ENCODE results near the gene EFCAB11. TPM values are rescaled to one million over a fixed set of nuclear protein-coding genes. Genes with fewer than 3 reads are reported as not detected.

The EFCAB11 gene
- total RNA-seq, 2 donors from 2014 or later = 3.1 to 8.9 TPM

DNA sequence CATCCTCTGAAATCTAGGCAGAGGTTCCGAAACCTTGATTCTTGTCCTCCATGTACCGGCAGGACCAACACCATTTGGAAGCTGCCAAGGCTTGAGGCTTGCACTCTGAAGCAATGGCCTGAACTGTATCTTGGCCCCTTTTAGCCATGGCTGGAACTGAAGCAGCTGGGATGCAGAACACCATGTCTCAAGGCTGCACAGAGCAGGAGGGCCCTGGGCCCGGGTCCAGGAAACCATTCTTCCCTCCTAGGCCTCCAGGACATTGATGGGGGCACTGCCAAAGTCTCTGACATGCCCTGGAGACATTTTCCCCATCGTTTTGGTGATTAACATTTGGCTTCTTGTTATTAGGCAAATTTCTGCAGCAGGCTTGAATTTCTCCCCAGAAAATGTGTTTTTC is 198.7 kb downstream of the EFCAB11 start:
- DNase-seq (ENCODE audit: low spot score) = no peak
- no peak overlapping the region for H3K4me3 ChIP-seq
- H3K27ac ChIP-seq = no peak overlapping the region
- no peak for ATAC-seq (ENCODE audit: insufficient number of reproducible peaks, low FRiP score, low read depth)
- H3K36me3 ChIP-seq = no peaks in the 10 kb centered on the region
- no peaks in the 10 kb centered on the region for H3K9me3 ChIP-seq
- no peaks in the 10 kb centered on the region for H3K4me1 ChIP-seq (ENCODE audit: control insufficient read depth in 1 of 2, low read depth in 2 of 2)
- no peaks in the 10 kb centered on the region for H3K27me3 ChIP-seq (replicated peaks; ENCODE audit: insufficient read depth)
- TF ChIP-seq, protein P1, sequence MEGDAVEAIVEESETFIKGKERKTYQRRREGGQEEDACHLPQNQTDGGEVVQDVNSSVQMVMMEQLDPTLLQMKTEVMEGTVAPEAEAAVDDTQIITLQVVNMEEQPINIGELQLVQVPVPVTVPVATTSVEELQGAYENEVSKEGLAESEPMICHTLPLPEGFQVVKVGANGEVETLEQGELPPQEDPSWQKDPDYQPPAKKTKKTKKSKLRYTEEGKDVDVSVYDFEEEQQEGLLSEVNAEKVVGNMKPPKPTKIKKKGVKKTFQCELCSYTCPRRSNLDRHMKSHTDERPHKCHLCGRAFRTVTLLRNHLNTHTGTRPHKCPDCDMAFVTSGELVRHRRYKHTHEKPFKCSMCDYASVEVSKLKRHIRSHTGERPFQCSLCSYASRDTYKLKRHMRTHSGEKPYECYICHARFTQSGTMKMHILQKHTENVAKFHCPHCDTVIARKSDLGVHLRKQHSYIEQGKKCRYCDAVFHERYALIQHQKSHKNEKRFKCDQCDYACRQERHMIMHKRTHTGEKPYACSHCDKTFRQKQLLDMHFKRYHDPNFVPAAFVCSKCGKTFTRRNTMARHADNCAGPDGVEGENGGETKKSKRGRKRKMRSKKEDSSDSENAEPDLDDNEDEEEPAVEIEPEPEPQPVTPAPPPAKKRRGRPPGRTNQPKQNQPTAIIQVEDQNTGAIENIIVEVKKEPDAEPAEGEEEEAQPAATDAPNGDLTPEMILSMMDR (IDR thresholded peaks at IDR 0.05) = no peak

DNA sequence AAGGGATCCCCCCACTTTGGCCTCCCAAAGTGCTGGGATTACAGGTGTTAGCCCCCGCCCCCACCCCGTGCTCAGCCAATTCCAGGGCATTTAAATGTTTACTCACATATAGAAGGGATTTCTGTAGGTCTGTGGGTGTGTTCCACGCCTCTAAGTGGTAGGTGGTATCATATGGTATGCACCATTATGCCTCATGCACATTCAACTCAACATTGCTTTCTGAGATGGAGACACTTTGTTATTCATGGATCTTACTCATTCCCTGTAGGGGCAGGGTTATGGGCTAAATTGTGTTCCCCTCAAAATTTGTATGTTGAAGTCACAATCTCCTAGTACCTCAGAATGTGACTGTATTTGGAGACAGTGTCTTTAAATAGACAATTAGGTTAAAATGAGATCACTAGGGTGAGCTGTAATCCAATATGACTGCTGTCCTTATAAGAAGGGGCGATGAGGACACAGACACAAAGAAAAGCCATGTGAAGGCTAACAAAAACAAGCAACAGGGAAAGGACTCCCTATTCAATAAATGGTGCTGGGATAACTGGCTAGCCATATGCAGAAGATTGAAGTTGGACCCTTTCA is 200.6 kb downstream of the EFCAB11 start:
- ATAC-seq (ENCODE audit: insufficient number of reproducible peaks, low FRiP score, low read depth) (no peak), DNase-seq (ENCODE audit: low spot score) (no peak)
- TF ChIP-seq, protein P1 (IDR thresholded peaks at IDR 0.05) = no peak
- no peaks in the 10 kb centered on the region for H3K27me3 ChIP-seq (replicated peaks; ENCODE audit: insufficient read depth)
- H3K4me3 ChIP-seq = no peak overlapping the region
- H3K9me3 ChIP-seq = no peaks in the 10 kb centered on the region
- H3K4me1 ChIP-seq (ENCODE audit: control insufficient read depth in 1 of 2, low read depth in 2 of 2) = no peaks in the 10 kb centered on the region
- no peak overlapping the region for H3K27ac ChIP-seq
- no peaks in the 10 kb centered on the region for H3K36me3 ChIP-seq

DNA sequence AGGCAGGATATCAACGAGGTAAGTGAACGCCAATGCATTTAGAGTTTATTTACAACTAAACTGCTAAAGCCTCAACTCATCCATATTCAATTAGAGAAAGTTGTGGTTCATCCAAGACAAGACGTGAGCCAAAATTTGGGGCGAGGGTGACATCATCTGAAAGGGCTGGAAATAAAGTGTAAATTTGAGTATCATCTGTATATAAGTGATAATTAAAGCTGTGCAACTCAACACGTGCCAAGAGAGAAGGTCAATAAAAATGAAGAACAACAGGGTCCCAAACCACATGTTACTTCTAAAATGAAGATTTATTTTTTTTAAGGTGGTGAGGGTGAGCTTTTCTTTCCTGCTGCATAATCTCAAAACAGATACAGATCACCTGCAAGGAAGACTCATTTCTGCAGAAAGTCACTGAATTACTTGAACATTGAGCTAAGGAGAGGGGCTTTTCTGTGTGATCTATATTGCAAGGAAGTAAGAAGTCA is 203.6 kb downstream of the EFCAB11 start:
- Histone ChIP-seq H3K27ac (no peak overlapping the region), H3K9me3 (no peaks in the 10 kb centered on the region), H3K4me1 (ENCODE audit: control insufficient read depth in 1 of 2, low read depth in 2 of 2) (no peaks in the 10 kb centered on the region), H3K4me3 (no peak overlapping the region), H3K36me3 (no peaks in the 10 kb centered on the region), H3K27me3 (replicated peaks; ENCODE audit: insufficient read depth) (no peaks in the 10 kb centered on the region)
- ATAC-seq (ENCODE audit: insufficient number of reproducible peaks, low FRiP score, low read depth) = no peak
- TF ChIP-seq, protein P1 (IDR thresholded peaks at IDR 0.05) = no peak
- DNase-seq (ENCODE audit: low spot score) = no peak

DNA sequence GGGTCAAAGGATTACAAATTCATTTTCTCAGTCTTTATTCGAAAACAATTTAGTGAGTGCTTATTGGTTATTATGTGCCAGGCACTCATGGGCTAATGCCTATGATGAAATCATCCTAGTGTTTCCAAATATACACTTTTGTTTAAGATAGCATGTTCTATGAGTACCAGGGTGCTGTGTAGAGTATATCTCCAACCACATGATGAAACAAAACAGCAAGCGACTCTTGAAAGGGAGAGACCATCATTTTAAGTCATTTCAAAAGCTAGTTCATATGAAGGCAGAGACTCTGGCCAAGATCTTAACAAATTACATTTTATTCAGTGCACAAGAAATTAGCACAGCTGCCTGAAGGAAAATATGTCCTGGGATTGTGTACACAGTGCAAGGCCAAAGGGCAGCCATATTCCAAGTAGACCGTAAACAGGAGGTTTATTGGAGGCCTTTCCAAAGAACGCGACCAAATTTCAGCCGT is 204.2 kb downstream of the EFCAB11 start:
- no peaks in the 10 kb centered on the region for H3K4me1 ChIP-seq (ENCODE audit: control insufficient read depth in 1 of 2, low read depth in 2 of 2)
- H3K27ac ChIP-seq = no peak overlapping the region
- TF ChIP-seq, protein P1 (IDR thresholded peaks at IDR 0.05) = no peak
- ATAC-seq (ENCODE audit: insufficient number of reproducible peaks, low FRiP score, low read depth) = no peak
- DNase-seq (ENCODE audit: low spot score) = no peak
- no peaks in the 10 kb centered on the region for H3K27me3 ChIP-seq (replicated peaks; ENCODE audit: insufficient read depth)
- no peaks in the 10 kb centered on the region for H3K9me3 ChIP-seq
- no peaks in the 10 kb centered on the region for H3K36me3 ChIP-seq
- H3K4me3 ChIP-seq = no peak overlapping the region

DNA sequence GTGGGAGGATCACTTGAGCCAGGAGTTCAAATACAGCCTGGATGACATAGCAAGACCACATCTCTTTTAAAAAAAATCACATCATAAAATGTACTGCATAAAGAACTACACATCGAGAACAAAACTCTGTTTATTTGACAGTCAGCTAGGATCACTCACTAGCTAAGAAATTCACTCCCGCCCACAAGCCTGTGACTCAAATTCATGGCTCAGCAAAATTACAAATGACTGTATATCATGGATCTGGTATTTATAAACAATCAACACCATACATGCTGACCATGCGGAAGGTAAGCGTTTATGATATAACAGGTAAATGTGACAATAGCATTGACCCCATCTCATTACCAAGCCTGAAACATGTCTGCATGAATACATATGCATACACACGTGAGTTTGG is 206.5 kb downstream of the EFCAB11 start:
- Histone ChIP-seq H3K36me3 (no peaks in the 10 kb centered on the region), H3K27me3 (replicated peaks; ENCODE audit: insufficient read depth) (no peaks in the 10 kb centered on the region), H3K27ac (no peak overlapping the region), H3K4me3 (no peak overlapping the region), H3K4me1 (ENCODE audit: control insufficient read depth in 1 of 2, low read depth in 2 of 2) (no peaks in the 10 kb centered on the region), H3K9me3 (no peaks in the 10 kb centered on the region)
- ATAC-seq (ENCODE audit: insufficient number of reproducible peaks, low FRiP score, low read depth) (no peak), DNase-seq (ENCODE audit: low spot score) (no peak)
- TF ChIP-seq, protein P1 (IDR thresholded peaks at IDR 0.05) = no peak

Data from thoracic aorta (tissue), 2 donors.